Measurements from ENCODE around the gene SERPINE3. TPM values are rescaled to one million over a fixed set of nuclear protein-coding genes. Genes with fewer than 3 reads are reported as not detected.

Gene SERPINE3
- total and polyA plus RNA-seq, 4 donors = 0.63 TPM; not detected in 3

DNA sequence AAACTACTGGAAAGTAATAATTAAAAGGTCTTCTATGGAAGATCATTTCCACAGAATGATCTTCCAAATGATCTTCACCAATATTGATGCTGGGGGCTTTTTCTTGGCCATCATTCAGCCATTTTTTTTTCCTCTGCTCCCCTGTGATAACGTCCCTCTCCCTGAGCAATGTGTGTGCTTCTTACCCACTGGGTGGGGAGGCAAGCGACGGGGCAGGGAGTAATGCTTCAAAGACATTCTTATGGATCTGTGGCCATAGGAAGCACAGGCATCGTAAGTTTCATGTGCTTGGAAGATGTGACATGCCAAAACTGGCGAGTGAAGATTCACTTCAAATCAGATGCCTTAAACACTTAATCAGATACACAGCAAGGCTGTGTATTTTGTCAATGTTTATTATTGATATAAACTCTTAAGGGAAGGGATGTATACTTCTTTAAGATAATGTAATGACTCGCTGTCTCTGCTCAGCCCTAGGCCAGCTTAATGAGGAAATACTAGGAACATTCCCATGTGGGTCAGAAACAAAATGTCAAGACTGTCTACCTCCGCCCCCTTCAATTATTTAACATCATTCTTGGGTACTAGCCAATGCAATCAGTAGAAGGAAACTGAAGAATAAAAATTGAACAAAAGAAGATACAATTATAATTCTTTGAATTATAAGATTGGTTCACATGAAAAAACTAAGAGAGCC is 34.1 kb upstream of the SERPINE3 start:
- H3K27ac ChIP-seq (ENCODE audit: low read depth in 1 of 2, low read length in 2 of 2) = no peak overlapping the region
- peaks cover 0 to 3% (median 0%) of the 10 kb centered on the region in 4 donors for H3K27me3 ChIP-seq (ENCODE audit: control insufficient read depth in 4 of 4, insufficient read depth in 4 of 4, low read length in 3 of 4)
- WGBS = 89% methylated on average over 7 of the region's 7 CpGs
- DNase-seq (ENCODE audit: low spot score) = no peak
- H3K4me1 ChIP-seq (ENCODE audit: control insufficient read depth in 4 of 4, insufficient read depth in 4 of 4, low read length in 3 of 4) = no peaks in the 10 kb centered on the region
- H3K4me3 ChIP-seq (ENCODE audit: low read depth in 1 of 3, low read length in 3 of 3) = no peak overlapping the region
- H3K36me3 ChIP-seq (ENCODE audit: control insufficient read depth in 4 of 4, insufficient read depth in 3 of 4, low read depth in 1 of 4, low read length in 3 of 4) = no peaks in the 10 kb centered on the region
- no peaks in the 10 kb centered on the region for H3K9me3 ChIP-seq (ENCODE audit: control insufficient read depth in 4 of 4, low read length in 3 of 4)
- TF ChIP-seq EGR1 (IDR thresholded peaks at IDR 0.05; ENCODE audit: low read depth in 2 of 2) (no peak), FOXA1 (IDR thresholded peaks at IDR 0.05) (no peak), FOXA2 (IDR thresholded peaks at IDR 0.05) (no peak), SP1 (IDR thresholded peaks at IDR 0.05) (no peak), HNF4G (IDR thresholded peaks at IDR 0.05) (no peak), YY1 (IDR thresholded peaks at IDR 0.05) (no peak), GABPA (IDR thresholded peaks at IDR 0.05 in 1 of 2, conservative IDR thresholded peaks at IDR 0.05 in 1 of 2) (no peak), RXRA (IDR thresholded peaks at IDR 0.05) (no peak), JUND (IDR thresholded peaks at IDR 0.05) (no peak), HNF4A (conservative IDR thresholded peaks at IDR 0.05) (no peak), TAF1 (conservative IDR thresholded peaks at IDR 0.05) (no peak), RAD21 (IDR thresholded peaks at IDR 0.05) (no peak), NR2F2 (IDR thresholded peaks at IDR 0.05) (no peak)
- TF ChIP-seq, protein P1, sequence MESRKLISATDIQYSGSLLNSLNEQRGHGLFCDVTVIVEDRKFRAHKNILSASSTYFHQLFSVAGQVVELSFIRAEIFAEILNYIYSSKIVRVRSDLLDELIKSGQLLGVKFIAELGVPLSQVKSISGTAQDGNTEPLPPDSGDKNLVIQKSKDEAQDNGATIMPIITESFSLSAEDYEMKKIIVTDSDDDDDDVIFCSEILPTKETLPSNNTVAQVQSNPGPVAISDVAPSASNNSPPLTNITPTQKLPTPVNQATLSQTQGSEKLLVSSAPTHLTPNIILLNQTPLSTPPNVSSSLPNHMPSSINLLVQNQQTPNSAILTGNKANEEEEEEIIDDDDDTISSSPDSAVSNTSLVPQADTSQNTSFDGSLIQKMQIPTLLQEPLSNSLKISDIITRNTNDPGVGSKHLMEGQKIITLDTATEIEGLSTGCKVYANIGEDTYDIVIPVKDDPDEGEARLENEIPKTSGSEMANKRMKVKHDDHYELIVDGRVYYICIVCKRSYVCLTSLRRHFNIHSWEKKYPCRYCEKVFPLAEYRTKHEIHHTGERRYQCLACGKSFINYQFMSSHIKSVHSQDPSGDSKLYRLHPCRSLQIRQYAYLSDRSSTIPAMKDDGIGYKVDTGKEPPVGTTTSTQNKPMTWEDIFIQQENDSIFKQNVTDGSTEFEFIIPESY (IDR thresholded peaks at IDR 0.05) = no peak
- TF ChIP-seq, protein P2, sequence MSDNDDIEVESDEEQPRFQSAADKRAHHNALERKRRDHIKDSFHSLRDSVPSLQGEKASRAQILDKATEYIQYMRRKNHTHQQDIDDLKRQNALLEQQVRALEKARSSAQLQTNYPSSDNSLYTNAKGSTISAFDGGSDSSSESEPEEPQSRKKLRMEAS (IDR thresholded peaks at IDR 0.05) = no peak
- TF ChIP-seq, protein P3, sequence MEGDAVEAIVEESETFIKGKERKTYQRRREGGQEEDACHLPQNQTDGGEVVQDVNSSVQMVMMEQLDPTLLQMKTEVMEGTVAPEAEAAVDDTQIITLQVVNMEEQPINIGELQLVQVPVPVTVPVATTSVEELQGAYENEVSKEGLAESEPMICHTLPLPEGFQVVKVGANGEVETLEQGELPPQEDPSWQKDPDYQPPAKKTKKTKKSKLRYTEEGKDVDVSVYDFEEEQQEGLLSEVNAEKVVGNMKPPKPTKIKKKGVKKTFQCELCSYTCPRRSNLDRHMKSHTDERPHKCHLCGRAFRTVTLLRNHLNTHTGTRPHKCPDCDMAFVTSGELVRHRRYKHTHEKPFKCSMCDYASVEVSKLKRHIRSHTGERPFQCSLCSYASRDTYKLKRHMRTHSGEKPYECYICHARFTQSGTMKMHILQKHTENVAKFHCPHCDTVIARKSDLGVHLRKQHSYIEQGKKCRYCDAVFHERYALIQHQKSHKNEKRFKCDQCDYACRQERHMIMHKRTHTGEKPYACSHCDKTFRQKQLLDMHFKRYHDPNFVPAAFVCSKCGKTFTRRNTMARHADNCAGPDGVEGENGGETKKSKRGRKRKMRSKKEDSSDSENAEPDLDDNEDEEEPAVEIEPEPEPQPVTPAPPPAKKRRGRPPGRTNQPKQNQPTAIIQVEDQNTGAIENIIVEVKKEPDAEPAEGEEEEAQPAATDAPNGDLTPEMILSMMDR (IDR thresholded peaks at IDR 0.05; ENCODE audit: low read depth, low read length, missing input control) = no peak
- TF ChIP-seq, protein P4, sequence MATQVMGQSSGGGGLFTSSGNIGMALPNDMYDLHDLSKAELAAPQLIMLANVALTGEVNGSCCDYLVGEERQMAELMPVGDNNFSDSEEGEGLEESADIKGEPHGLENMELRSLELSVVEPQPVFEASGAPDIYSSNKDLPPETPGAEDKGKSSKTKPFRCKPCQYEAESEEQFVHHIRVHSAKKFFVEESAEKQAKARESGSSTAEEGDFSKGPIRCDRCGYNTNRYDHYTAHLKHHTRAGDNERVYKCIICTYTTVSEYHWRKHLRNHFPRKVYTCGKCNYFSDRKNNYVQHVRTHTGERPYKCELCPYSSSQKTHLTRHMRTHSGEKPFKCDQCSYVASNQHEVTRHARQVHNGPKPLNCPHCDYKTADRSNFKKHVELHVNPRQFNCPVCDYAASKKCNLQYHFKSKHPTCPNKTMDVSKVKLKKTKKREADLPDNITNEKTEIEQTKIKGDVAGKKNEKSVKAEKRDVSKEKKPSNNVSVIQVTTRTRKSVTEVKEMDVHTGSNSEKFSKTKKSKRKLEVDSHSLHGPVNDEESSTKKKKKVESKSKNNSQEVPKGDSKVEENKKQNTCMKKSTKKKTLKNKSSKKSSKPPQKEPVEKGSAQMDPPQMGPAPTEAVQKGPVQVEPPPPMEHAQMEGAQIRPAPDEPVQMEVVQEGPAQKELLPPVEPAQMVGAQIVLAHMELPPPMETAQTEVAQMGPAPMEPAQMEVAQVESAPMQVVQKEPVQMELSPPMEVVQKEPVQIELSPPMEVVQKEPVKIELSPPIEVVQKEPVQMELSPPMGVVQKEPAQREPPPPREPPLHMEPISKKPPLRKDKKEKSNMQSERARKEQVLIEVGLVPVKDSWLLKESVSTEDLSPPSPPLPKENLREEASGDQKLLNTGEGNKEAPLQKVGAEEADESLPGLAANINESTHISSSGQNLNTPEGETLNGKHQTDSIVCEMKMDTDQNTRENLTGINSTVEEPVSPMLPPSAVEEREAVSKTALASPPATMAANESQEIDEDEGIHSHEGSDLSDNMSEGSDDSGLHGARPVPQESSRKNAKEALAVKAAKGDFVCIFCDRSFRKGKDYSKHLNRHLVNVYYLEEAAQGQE (IDR thresholded peaks at IDR 0.05) = no peak
- TF ChIP-seq, protein P5, sequence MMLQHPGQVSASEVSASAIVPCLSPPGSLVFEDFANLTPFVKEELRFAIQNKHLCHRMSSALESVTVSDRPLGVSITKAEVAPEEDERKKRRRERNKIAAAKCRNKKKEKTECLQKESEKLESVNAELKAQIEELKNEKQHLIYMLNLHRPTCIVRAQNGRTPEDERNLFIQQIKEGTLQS (IDR thresholded peaks at IDR 0.05) = no peak
- no peak overlapping the region for H3K9ac ChIP-seq (ENCODE audit: low read depth in 1 of 2, low read length in 2 of 2)
